Activated CD4-positive, CD25-positive, alpha-beta regulatory T cell (primary cell): ENCODE results near the gene NECTIN1.

Experiments
- DNase-seq, 4 experiments: peaks; one replicate each; lab custom pipeline; 2025; lab: John Stamatoyannopoulos, UW

Gene NECTIN1

DNA sequence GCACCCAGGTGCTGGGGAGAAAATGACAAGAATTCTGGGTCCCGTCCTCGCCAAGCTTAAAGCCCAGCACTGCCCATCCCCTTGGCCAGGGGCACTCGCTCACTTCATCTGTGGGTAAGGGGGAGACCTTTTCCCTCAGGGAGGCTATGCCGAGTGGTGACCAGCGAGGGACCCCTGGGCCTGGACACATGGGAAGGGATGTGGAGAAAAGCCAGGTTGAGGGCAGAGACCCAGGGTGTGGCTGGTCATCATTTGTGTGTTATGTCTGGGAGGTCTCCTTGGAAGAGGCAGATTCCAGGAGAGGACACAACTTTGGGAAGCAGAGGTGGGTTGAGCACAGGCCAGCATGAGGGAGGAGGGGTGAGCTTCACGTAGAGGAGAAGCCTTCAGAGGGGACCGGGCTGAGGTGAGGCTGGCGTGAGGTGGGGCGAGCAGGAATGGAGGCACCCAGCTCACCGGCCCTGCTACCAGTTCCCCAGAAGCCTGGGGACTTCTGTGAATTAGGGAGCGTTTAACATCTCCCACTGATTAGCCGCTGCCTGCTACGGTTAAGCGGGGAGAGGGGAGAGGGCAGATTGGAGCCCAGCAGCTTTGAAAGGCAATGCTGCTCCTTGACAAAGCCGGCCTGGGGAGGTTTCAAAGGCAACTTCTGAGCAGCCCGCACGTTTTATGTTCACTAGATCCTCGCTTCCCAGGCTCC lies 25.8 kb upstream of the NECTIN1 start:
- DNase-seq: no peak

DNA sequence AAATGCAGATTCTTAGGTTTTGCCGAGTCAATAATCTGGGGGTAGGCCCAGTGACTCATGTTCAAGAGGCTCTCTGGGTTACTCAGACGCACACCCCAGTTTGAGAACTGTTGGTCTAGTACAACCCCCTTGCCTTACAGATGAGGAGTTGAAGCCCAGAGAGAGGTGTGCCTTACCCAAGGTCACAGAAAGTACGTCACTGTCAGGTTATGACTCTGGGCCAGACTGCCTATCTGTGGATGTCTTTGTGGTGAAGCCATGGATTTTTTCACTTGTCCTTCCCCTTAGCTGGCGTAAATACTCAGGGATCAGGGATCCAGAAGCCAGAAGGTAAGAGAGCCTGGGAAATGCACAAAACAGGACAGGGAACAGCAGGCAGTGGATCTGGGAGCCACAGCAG lies 25.2 kb upstream of the NECTIN1 start:
- DNase-seq: no peak

DNA sequence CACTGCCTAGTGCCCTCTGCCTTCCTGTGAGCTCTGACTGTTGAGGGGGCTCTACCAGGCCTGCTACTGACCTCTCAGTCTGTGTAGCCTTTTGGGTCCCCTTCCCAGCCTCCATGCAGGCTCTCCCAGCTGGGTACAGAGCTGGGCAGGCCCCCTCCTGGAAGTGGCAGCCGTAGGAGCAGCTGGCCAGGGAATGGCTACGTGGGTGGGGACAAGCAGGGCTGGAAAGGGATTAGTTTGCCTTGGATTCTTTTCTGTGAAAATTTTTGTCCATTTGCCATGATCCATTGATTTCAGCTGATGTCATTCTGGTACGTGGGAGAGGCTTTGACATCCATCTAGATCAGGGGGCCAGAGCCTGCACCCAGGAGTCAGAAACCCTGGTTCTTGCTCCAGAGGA lies 23.9 kb upstream of the NECTIN1 start:
- DNase-seq: no peak

GRCh38 chr11:119752345-119752871 lies 23.4 kb upstream of the NECTIN1 start:
- DNase-seq: no peak

GRCh38 chr11:119750056-119750455 lies 21.1 kb upstream of the NECTIN1 start:
- no peak for DNase-seq

- no peak for DNase-seq
These were observed 20.1 kb upstream of the NECTIN1 start for GRCh38 chr11:119749006-119749565.

DNA sequence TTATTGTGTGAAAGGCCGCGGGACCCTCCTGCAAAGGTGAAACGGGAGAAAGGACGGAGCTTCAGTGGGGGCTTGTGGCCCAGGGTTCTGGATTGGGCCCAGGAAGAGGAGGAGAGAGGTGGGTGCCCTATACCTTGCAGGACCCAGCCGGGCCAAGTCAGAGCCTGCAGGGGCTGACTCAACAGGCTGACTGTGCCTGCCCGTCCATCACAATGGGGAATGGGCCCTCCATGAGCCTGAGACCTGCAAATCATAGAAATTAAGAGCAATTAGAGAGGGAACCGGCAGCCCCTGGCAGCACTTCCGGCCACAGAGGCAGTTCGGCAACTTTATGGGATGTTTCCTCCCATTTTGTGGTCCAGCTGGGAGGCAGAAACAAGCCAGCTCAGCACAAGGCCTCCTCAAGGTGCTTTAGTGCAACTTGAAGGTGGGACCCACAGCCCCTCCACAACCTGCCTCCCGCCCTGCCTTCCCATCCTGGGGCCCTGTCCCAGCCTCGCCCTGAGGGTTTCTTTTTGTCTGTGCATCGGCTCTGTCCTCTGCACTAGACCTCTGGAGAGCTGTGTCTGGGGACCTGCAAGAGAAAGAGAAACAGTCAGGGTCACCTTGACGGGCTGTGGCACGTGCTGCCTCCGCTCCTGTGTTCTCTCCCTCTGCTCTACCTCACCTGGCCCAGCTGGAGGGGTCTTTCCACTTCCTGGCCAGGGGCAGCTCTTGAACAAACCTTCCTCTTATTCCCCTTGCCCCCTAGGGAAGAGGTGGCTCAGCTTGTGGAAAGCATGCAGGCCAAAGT lies 19.1 kb upstream of the NECTIN1 start:
- no peak for DNase-seq

GRCh38 chr11:119745776-119746535 lies 17.0 kb upstream of the NECTIN1 start:
- DNase-seq: no peak

DNA sequence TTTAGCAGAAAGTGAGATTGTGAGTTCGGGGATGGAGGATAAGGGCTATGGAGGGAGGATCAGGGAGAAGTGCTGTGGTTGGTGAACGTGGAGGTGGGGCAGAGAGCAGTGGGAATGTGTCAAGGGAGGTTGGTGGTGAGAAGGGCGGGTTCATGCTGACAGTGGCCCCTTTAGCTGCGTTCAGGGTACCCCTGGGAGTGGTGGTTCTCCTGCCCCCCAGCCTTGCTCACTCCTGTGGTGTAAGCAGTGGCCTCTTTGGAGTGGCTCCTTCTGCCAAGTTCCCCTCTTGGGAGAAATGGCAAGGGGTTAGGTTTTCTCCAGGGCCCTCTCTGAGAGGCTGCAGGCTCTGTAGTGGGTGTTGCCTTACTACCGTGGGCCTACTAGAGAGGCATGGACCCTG lies 16.1 kb upstream of the NECTIN1 start:
- DNase-seq: no peak

DNA sequence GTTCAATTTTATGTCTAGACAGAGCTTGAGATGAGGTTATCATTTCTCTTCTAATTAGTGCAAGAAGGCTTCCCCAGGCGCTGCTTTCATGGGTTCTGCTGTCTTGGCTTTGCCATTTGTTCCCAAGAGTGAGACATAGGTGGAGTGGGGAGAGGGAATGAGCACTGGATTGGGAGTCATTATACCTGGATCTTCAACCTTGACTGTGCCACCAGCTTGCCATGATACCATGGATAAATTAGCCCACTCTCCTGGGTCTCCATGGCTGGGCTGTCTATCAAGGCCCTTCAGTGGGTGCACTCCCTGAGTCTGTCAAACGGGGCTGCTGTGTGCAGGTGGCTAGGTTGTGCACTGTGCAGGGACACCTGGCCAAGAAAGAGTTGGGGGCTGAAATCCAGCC lies 15.6 kb upstream of the NECTIN1 start:
- no peak for DNase-seq

GRCh38 chr11:119743006-119743405 lies 14.0 kb upstream of the NECTIN1 start:
- no peak for DNase-seq

- DNase-seq: no peak
These were observed 13.4 kb upstream of the NECTIN1 start for GRCh38 chr11:119742263-119742861.

- peak; percentile 11 to 26 (median 18) for DNase-seq
These were observed 12.6 kb upstream of the NECTIN1 start for GRCh38 chr11:119741369-119742262.

DNA sequence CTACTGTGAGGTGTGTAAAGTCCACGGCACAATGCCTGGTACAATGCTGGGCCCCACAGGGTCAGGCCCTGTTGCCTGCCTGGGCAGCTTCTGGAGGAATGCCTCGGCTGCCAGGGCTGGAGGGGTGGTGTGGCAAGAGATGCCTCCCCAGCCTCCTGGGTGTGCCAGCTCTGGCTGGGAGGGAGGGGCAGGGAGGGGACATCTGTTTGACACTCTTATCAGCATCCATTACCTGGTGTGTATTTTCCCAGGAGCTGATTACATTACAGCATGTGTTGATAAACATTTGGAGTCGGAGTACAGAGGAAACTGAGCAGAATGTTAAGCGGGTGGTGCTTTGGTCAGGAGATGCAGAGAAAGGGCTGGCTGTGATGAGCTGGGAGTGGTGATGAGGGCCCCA lies 11.0 kb upstream of the NECTIN1 start:
- DNase-seq: no peak

- no peak for DNase-seq
These were observed 10.2 kb upstream of the NECTIN1 start for GRCh38 chr11:119739021-119739703.

DNA sequence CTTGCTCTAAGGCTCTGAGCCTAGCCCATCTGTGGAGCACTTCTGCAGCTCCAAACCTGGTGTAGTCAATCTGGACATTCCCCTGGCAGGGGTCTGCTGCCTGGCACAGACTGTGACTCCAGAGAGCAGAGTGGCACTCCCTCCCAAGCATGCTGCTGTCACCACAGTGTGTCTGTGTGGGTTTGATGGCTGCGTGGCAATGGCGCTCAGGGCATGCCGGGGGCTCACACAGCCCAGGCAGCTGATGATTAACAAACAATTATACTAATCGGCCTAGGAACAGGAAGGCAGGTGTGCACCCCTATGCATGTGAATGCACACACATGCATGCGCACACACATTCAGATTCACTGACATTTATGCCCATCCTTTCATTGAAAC lies 9.0 kb upstream of the NECTIN1 start:
- DNase-seq: no peak

GRCh38 chr11:119737366-119738058 lies 8.5 kb upstream of the NECTIN1 start:
- no peak for DNase-seq

DNA sequence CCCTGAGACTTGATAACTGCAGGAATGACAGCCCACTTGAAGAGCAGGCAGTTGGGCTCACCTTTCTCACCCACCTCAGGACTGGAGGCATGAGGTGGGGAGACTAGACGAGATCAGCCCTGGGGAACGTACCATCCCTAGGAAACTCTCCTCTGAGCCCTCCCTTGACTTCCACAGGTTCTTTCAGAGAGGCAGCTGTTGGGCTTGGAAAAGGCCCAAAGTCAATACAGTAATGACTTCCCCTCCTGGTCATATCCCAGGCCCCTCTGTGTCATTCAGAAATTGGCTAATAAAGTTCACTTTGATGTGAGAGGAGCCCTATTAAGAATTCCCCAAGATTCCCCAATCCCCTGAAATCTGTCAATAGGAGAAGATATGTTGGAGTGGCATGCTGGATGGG lies 5.8 kb upstream of the NECTIN1 start:
- DNase-seq: no peak

- no peak for DNase-seq
These were observed 1.9 kb upstream of the NECTIN1 start for GRCh38 chr11:119730789-119731386.
